SJSA1 (cell line): ENCODE measurements around the gene CELSR3. TPM values are rescaled to one million over a fixed set of nuclear protein-coding genes. Genes with fewer than 3 reads are reported as not detected.

Experiments used
- DNase-seq, 2 experiments: peaks; one replicate each; pipeline ENCODE4 v3.0.0-alpha.2; 2015 to 2020; ENCODE audit warnings: low spot score in 2 of 2, low read depth in 1 of 2
- H3K27ac ChIP-seq: fragments of 250-450 bp; sonication (Bioruptor Pico); 2 replicates; pipeline ENCODE4 v1.5.1; 2020; ENCODE audit warnings: mild to moderate bottlenecking, moderate library complexity
- H3K27me3 ChIP-seq: fragments of 250-450 bp; sonication (Bioruptor Pico); replicated peaks from 2 replicates; pipeline ENCODE4 v1.5.1; 2020; ENCODE audit warnings: mild to moderate bottlenecking, moderate library complexity
- H3K36me3 ChIP-seq: fragments of 250-450 bp; sonication (Bioruptor Pico); 2 replicates; pipeline ENCODE4 v1.5.1; 2020; ENCODE audit warnings: mild to moderate bottlenecking
- H3K4me1 ChIP-seq: fragments of 250-450 bp; sonication (Bioruptor Pico); replicated peaks from 2 replicates; pipeline ENCODE4 v1.6.1; 2021; ENCODE audit warnings: mild to moderate bottlenecking
- H3K4me3 ChIP-seq: fragments of 250-450 bp; sonication (Bioruptor Pico); 2 replicates; pipeline ENCODE4 v1.5.1; 2020; ENCODE audit warnings: mild to moderate bottlenecking
- H3K9me3 ChIP-seq: fragments of 250-450 bp; sonication (Bioruptor Pico); replicated peaks from 2 replicates; pipeline ENCODE4 v1.5.1; 2020; ENCODE audit warnings: mild to moderate bottlenecking
- total RNA-seq: library from RNA; depleted of rRNA; stranded (reverse); fragments of >200 nt; shearing (Covaris generic); gene quantifications from 2 replicates; pipeline ENCODE4 v1.2.3, GENCODE V29; 2014

The CELSR3 gene
- total RNA-seq, 1 experiment from 2014 or later, result 0.26 TPM

DNA sequence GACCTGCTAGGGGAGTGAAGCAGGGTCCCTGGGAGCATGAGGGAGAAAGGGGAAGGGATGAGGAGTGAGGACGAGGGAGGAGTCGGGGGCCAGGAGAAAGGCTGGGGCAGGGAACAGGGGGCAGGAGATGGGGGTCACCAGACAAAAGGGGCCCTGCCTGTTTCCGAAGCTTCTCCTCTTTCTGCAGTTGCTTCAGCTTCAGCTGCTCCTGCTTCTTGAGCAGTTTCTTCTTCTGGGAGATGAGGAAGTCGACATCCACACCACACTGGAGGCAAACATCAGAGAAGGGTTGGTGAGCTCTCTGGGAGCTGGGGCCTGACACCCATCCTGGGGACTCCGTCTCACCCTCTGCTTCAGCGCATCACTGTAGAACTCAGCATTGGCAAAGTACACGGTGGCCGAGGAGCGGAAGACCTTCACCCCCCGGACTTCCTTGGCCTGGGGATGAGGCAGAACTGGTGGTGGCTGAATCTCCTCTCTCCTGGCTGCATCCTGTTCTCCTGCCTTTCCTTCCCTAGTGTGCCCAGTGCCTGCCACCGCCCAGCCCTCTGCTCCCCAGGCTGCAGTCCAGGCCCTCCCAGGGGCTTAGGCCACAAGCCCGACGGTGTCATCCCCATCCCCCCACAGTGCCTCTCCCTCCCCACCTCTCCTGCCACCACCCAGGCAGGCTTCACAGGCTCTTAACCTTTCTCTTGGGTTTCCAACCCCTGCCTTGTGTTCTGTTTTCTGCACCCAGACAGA, 34.2 kb downstream of the CELSR3 start:
- H3K9me3 ChIP-seq, result no peaks in the 10 kb centered on the region
- H3K4me3 ChIP-seq, result no peak overlapping the region
- no peak overlapping the region for H3K27ac ChIP-seq
- H3K4me1 ChIP-seq, result no peaks in the 10 kb centered on the region
- no peak for DNase-seq
- peaks cover 52% of the 10 kb centered on the region for H3K36me3 ChIP-seq
- H3K27me3 ChIP-seq, result no peaks in the 10 kb centered on the region

DNA sequence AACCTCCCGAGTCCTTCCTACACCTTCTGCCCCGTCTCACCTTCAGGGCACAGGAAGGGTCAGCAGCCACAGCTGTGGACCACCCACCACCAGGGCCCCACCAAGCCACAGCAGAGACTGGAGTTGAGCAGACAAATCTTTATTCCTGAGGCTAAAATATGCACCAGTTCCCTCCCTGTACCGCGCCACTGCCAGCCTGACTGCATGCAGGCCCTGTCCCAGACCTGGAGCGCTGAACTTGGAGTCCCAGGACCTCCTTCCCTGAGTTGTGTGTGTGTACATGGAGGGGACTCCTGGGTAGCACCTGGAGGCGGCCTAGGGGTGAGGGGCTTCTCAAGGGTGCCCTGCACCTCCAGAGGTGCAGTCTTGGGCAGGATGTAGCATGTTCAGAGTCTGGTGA, 37.1 kb downstream of the CELSR3 start:
- peaks cover 27% of the 10 kb centered on the region for H3K36me3 ChIP-seq
- H3K9me3 ChIP-seq, result no peaks in the 10 kb centered on the region
- H3K27ac ChIP-seq, result no peak overlapping the region
- H3K4me1 ChIP-seq, result no peaks in the 10 kb centered on the region
- H3K4me3 ChIP-seq, result no peak overlapping the region
- no peak for DNase-seq
- no peaks in the 10 kb centered on the region for H3K27me3 ChIP-seq

DNA sequence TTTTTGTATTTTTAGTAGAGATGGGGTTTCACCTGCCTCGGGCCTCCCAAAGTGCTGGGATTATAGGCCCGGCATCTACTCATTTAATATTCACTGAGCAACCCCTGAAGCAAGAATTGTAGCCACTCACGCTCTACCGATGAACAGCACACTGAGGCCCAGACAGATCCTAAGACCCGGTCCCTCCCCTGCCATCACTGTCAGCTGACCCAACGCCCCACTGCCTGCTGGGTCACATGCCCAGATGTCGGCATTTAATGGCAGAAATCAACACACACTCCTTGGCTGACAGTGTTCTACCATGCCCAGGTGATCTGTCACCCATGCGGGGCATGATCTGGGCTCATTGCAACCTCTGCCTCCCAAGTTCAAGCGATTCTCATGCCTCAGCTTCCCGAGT, 37.9 kb downstream of the CELSR3 start:
- Histone ChIP-seq H3K4me1 (no peaks in the 10 kb centered on the region), H3K36me3 (peaks cover 23% of the 10 kb centered on the region), H3K9me3 (no peaks in the 10 kb centered on the region), H3K27ac (no peak overlapping the region), H3K27me3 (no peaks in the 10 kb centered on the region), H3K4me3 (no peak overlapping the region)
- no peak for DNase-seq

DNA sequence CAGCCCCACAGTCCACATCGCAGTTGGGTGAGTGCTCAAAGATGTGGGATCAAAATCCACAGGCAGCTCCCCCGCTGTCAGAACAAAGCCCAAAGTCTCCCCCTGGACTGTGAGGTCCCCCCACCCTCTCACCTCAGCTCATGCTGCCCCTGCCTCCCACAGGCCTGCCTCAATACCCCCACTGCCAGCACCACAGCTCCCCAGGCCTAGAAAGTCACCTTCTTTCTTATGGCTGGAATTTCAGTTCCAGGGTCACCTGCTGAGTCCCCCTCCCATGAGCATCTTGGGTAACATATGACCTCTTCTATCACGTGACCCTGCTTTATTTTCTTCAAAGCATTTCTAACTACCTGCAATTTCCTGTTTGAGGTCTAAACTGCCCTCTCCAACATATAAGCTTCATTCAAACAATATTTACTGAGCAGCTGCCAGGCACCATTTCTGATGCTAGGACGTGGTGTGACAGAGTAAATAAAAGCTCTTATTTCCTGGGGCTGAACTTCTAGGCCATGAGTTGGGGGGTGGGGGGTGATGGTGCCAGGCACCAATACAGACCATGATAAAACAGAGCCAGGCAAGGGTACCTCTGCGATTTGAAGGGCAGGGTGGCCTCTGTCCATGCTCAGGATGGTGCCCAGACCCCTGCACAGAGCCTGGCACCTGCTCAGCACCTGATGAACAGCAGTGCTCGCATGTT, 38.7 kb downstream of the CELSR3 start:
- no peak for DNase-seq
- Histone ChIP-seq H3K4me3 (no peak overlapping the region), H3K27ac (no peak overlapping the region), H3K9me3 (no peaks in the 10 kb centered on the region), H3K27me3 (no peaks in the 10 kb centered on the region), H3K36me3 (peaks cover 19% of the 10 kb centered on the region), H3K4me1 (no peaks in the 10 kb centered on the region)

DNA sequence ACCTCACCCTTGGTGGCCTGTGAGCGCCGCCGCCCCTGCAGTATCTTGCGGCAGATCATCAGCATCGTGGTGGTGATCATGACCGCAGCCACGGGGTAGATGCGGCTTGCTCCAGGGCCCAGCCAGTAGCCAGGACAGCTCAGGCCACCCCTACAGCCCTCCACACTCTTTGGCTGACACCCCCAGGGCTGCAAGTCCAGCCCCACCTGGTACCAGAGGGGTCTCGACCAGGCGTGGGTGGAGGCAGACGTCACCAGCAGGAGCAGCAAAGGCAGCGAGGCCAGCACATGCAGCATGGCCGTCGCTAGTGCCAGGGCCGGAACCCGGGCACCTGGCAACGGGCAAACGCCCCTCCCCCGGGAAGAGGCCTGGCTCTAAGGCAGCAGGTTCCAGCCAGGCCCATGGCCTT, 41.2 kb downstream of the CELSR3 start, which contains the start of gene TMEM89:
TSS of gene TMEM89 (minus strand) at position 309 of the 409 bp plus-strand sequence. CDS start at position 296, 13 bp downstream.
- Histone ChIP-seq H3K27me3 (no peaks in the 10 kb centered on the region), H3K4me3 (no peak within 1 kb of the TSS), H3K4me1 (no peaks in the 10 kb centered on the region), H3K9me3 (peaks cover 12% of the 10 kb centered on the region; the same call in 1 of the 2 replicates), H3K36me3 (peaks cover 8% of the 10 kb centered on the region; the same call in 1 of the 2 replicates), H3K27ac (no peak within 1 kb of the TSS)
- DNase-seq, result no peak

DNA sequence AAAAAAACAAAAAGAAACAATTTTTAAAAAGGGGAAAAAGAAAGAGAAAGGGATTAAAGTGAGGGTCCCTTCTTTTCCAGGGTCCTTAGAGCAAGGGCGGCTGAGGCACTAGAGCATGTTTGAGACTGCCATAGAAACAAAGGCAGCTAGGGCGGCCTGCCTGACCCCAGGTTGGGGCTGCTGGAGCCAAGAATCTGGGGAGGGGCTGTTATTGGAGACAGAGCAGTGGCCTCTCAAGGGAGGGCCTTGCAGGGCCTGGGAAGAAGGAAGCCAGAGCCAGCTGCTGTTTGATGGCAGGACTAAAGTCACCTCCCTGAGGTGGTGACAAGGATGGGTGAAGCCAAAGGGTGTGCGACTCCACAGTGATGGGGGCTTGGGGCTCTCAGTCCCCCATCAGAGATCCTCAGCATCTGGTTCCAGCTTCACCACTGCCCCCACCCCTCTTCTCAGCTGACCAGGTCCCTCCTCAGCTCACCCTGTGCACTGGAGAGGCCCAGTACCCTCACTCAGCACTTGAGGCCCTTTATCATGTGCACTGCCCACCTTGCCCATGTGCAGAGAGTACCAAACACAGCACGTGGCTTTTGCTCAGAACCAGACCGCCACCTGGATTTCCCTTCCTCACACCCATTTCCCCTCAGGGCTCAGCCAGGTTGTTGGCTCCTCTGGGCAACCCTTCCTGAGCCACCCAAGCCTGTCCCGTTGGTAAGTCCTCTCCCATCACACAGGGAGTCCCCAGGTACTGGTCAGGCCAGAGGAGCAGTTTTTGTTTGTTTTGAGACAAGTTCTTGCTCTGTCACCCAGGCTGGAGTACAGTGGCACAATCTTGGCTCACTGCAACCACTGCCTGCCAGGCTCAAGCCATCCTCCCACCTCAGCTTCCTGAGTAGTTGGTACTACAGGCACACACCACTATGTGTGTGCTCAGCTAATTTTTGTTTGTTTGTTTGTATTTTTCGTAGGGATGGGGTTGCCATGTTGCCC, 42.9 kb downstream of the CELSR3 start:
- H3K27ac ChIP-seq, result no peak overlapping the region
- no peaks in the 10 kb centered on the region for H3K27me3 ChIP-seq
- no peak for DNase-seq
- H3K9me3 ChIP-seq, result peaks cover 12% of the 10 kb centered on the region; the same call in 1 of the 2 replicates
- H3K36me3 ChIP-seq, result no peaks in the 10 kb centered on the region
- H3K4me1 ChIP-seq, result no peaks in the 10 kb centered on the region
- no peak overlapping the region for H3K4me3 ChIP-seq

DNA sequence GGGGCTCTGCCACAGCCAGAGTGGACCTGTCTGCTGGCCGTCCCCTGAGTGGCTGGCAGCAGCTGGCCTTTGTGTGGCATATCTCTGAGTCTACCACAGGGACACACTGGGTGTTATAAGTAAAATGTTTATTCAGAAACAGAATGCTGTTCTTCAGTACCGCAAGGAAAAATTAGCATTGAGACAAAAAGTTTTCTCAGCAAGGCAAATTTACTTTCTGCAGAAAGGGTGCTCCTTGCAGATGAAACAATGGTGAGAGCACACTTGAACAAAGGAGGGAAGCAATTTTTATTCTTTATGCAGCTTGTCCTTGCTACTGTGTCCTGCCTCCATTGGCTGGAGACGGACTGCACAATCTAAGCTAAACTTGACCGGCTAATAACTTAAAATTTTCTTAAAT, 45.1 kb downstream of the CELSR3 start:
- no peaks in the 10 kb centered on the region for H3K27me3 ChIP-seq
- no peak for DNase-seq
- H3K9me3 ChIP-seq, result peaks cover 12% of the 10 kb centered on the region; the same call in 1 of the 2 replicates
- no peaks in the 10 kb centered on the region for H3K4me1 ChIP-seq
- H3K36me3 ChIP-seq, result no peaks in the 10 kb centered on the region
- H3K4me3 ChIP-seq, result no peak overlapping the region
- H3K27ac ChIP-seq, result no peak overlapping the region

DNA sequence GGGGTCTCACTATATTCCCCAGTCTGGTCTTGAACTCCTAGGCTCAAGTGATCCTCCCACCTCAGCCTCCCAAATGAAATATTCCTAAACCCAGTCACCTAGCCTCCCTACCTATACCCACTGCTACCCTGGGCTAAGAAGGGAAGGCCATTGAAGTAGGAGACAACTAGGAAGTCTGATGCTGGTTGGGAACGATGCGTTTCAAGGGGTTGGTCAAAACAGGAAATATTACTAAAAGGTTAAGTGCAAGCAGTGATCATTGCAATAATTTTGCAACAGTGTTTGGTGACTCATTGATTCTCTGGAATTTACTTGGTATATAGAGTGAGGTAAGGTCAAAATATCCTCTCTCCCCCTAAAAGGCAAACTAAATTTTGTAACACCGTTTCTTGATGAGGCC, 48.6 kb downstream of the CELSR3 start:
- H3K4me3 ChIP-seq, result no peak overlapping the region
- H3K4me1 ChIP-seq, result 0 out of 2 replicates have a peak, but pooled peaks cover 3% of the 10 kb centered on the region
- peaks cover 4% of the 10 kb centered on the region for H3K36me3 ChIP-seq
- DNase-seq, result no peak
- H3K9me3 ChIP-seq, result peaks cover 12% of the 10 kb centered on the region; the same call in 1 of the 2 replicates
- H3K27me3 ChIP-seq, result no peaks in the 10 kb centered on the region
- no peak overlapping the region for H3K27ac ChIP-seq

GRCh38 chr3:48612309-48612708, 50.4 kb downstream of the CELSR3 start:
- peaks cover 4% of the 10 kb centered on the region; the same call in 1 of the 2 replicates for H3K9me3 ChIP-seq
- H3K4me1 ChIP-seq, result peaks cover 11% of the 10 kb centered on the region
- no peak overlapping the region for H3K27ac ChIP-seq
- H3K4me3 ChIP-seq, result no peak overlapping the region
- no peaks in the 10 kb centered on the region for H3K27me3 ChIP-seq
- H3K36me3 ChIP-seq, result peaks cover 18% of the 10 kb centered on the region
- DNase-seq, result no peak

- Histone ChIP-seq H3K4me1 (peaks cover 11% of the 10 kb centered on the region), H3K4me3 (peak within 1 kb of the TSS; percentile 66), H3K27ac (0 out of 2 replicates have a peak within 1 kb of the TSS, but pooled peaks have one; percentile 7), H3K27me3 (no peaks in the 10 kb centered on the region), H3K9me3 (no peaks in the 10 kb centered on the region), H3K36me3 (peaks cover 46% of the 10 kb centered on the region)
- peak; percentile 70 to 87 for DNase-seq
Observed at GRCh38 chr3:48609088-48610005, 53.3 kb downstream of the CELSR3 start, which contains the start of gene UQCRC1. Gene UQCRC1 (minus strand): TSS chr3:48609646. CDS start chr3:48609620, 26 bp downstream.

- Histone ChIP-seq H3K4me3 (no peak overlapping the region), H3K27me3 (no peaks in the 10 kb centered on the region), H3K27ac (no peak overlapping the region), H3K4me1 (peaks cover 11% of the 10 kb centered on the region), H3K36me3 (peaks cover 65% of the 10 kb centered on the region), H3K9me3 (no peaks in the 10 kb centered on the region)
- no peak for DNase-seq
Observed at GRCh38 chr3:48607519-48607918, 55.2 kb downstream of the CELSR3 start.

GRCh38 chr3:48601622-48601994, 61.1 kb downstream of the CELSR3 start:
- Histone ChIP-seq H3K9me3 (no peaks in the 10 kb centered on the region), H3K4me3 (no peak overlapping the region), H3K36me3 (peaks cover 92% of the 10 kb centered on the region), H3K4me1 (peaks cover 46% of the 10 kb centered on the region), H3K27ac (no peak overlapping the region), H3K27me3 (no peaks in the 10 kb centered on the region)
- no peak for DNase-seq
